ENCODE results near the gene ARHGAP10. TPM values are rescaled to one million over a fixed set of nuclear protein-coding genes. Genes with fewer than 3 reads are reported as not detected.

The ARHGAP10 gene
- total RNA-seq, 1 donor from 2014 or later, result 48.0 TPM

DNA sequence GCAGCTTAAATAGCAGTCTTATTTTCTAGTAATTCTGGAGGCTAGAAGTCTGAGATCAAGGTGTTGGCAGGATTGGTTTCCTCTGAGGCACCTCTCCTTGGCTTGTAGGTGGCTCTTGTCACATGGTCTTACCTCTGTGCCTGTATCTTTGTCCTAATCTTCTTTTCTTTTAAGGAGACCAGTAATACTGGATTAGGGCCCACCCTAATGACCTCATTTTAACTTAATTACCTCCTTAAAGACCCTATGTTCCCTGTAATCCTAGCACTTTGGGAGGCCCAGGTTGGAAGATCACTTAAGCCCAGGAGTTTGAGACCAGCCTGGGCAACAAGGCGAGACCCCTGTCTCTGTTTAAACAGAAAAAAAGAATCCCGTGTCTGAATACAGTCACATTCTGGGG is 38.9 kb downstream of the ARHGAP10 start:
- DNase-seq, result no peak

DNA sequence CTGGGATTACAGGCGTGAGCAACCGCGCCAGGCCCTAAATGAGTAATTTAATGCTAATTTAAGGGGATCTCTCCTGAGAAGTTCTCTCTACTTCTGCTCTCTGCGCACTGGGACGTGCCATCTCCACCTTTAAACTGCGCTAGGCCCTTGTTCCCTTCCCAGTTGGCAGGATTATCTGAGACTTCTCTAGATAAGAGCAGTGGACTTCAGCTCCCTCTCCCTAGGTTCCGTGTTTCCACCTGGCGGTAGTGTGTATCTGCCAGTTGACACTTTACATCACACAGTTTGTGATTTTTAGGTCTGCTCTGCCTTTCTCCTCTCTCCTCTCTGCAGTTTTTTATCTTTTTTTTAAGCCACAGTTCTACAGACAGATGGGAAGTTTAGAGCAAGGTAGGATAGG is 40.2 kb downstream of the ARHGAP10 start:
- DNase-seq, result no peak

DNA sequence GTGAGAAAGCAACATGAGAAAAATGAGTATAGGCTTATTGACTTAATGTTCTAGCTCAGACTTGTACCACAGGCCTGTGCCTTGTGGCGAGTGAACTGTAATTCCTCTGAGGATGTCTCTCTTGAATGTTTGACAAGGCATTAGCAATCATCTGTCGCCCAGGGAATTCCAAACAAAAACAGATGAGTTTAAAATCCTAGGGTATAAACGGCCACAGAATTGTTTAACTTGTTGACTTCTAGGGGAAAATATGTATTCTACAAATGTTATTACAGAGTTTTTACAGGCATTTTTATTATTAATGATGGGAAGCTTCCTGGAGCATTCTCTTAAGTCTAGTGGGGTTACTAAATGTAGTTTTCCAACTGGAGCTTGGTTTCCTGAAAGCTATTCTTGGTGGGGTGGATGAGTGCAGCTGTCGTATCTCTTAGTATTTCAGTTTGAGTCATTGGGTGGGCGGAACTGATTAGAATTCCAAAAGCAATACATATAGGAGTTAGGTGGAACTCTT is 40.6 kb downstream of the ARHGAP10 start:
- peak; percentile 80 for DNase-seq

GRCh38 chr4:147773261-147774184 is 41.6 kb downstream of the ARHGAP10 start:
- peak; percentile 44 for DNase-seq

- no peak for DNase-seq
These were observed 44.8 kb downstream of the ARHGAP10 start for GRCh38 chr4:147776716-147777115.

DNA sequence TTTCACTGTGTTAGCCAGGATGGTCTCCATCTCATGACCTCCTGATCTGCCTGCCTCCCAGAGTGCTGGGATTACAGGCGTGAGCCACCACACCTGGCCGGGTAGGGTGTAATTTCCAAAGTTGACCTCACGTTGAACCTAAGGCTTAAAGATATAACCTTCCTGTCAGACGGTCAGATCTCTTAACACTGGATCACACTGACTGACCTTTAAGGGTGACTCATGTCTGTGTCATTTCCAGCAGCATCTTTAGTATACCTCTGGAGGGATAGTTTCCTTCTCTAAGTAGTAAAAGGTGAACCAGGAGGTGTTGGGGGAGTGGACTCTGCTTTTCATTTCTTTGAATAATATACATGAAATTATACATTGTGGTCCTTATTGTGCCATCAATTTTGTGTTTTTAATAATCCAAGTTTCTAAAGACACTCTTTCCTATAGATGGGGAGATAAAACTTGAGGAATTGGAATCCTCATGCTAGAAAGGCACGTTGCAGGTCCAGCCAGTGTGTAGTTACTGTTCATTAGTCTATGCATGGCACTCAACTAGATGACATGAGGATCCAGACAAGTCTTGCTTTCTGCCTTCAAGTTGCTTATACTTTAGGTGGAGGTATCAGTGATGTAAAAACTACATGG is 45.7 kb downstream of the ARHGAP10 start:
- DNase-seq, result no peak

- DNase-seq, result no peak
These were observed 47.1 kb downstream of the ARHGAP10 start for GRCh38 chr4:147778942-147779341.

DNA sequence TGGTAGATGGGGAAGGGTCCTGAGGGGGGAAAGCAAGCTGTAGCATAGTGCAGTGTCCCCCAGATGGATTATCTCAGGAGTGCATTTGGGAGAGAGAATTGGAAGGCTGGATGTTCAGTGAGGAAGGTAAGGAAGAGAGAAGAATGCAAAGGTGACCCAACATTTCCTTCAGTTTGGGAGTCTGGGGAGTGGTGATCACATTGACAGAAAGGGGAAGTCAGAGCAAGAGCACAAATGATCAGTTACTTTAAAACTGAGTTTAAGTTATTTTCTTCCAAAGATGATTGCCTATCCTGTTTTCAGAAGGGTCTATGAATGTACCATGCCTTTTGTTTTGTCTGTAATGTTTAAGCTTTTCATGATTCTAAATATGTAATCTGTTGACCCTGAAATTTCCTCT is 47.6 kb downstream of the ARHGAP10 start:
- no peak for DNase-seq

GRCh38 chr4:147780137-147780777 is 48.4 kb downstream of the ARHGAP10 start:
- no peak for DNase-seq

GRCh38 chr4:147782087-147782781 is 50.3 kb downstream of the ARHGAP10 start:
- no peak for DNase-seq

- no peak for DNase-seq
These were observed 53.2 kb downstream of the ARHGAP10 start for GRCh38 chr4:147785129-147785528.

DNA sequence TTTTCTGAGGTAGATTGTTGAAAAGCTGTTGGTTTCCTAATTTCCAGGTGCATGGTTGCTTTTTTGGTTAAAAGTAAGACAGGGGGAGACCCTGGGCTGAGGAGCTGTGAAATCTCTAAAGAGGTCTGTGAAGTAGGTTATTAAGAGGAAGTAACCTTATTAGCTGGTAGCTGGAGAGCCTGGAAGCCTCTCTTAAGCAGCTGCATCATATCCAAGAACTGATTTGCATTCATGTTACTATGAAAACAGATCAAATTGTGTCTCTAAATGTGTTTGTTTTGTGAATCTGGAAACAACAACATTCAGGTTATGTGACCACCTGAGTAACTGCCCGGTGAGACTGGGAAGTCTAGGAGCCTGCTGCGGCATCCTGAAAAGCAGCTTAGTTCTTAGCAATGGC is 54.1 kb downstream of the ARHGAP10 start:
- peak; percentile 10 for DNase-seq

DNA sequence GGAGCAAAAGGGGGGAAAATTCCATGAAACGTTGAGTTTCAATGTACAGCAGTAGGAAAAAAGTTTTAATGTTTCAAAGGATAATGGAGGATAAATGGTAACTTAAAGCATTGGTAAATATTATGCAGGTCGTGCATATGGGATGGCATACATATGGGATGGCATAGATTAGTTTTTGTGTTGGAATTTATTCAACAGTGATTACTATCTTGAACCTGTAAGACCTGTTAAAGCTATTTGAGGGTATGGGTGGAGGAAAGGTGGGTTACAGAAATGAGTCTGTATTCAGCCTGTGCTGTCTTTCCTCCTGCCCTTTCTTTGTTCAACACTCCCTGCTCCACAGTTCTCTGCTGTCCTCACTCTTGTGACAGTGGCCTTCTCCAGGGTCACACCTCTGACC is 54.6 kb downstream of the ARHGAP10 start:
- DNase-seq, result no peak

DNA sequence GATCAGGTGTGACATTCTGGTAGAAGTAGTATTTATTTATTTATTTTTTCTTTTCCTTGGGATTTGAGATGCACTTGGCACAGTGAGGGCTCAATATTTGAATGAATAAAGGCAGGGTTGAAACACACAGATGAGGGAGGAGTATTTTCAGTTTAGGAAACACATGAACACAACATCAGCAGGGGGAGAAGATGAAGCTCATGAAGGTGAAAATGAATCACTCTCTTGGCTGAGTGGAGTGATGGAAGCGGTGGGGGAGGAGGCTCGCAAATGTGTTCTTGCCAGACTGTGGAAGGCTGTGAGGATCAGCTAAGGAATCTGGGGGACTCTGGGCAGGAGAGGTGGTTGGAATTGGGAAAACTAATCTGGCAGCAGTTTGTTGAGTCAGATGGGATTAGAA is 55.3 kb downstream of the ARHGAP10 start:
- DNase-seq, result no peak

DNA sequence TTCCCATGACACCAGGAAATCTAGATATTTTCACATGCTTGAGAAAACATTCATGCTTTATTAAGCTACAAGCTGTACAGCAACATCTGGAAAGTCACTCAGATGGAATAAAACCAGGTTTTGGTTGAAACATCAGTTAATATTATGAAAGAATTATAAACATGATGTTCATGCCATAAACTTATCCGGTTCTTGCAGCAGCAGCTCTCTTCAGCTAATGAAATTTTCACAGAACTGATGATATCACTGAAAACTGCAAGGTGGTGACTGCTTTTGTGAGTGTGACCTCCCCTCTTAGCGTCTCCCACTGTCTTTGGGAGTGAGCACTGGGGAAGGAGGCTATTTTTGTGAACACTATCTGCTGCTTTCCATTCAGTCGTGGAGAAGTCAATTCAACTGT is 56.9 kb downstream of the ARHGAP10 start:
- DNase-seq, result peak; percentile 64

DNA sequence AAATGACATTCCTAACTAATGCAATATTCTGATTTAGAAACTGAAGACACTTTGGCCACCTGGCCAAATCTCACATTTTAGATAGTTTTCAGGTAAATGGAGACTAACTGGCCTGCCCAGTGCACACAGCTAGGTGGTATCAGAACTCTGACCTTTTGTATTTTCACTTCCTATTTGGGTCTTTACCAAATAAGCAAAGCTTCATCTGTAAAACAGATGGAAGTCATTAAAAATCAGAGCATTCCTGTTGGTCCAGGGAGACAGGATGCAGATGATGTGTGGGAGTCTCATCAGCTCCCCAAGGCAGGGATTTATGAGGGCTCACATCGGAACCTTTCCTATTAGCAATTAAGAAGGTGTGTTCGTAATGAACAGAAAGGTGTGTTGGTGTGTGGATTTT is 57.7 kb downstream of the ARHGAP10 start:
- no peak for DNase-seq

DNA sequence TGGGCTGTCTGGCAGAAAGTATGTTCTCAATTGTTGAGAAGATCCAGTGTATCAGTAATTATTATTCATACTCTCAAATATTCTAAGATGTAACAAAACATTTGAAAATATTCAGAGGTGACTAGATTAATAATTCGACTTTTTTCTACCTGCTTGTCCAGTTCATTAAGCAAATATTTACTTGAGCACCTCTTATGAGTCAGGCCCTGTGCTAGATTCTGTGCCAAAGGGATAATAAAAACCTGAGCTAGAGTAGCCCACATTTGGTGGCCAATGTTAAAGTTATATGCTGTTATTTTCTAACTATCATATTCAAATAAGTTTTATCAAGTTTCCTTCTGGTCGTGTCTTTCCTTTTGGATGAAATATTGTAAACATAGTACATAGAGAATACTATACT is 58.5 kb downstream of the ARHGAP10 start:
- no peak for DNase-seq

DNA sequence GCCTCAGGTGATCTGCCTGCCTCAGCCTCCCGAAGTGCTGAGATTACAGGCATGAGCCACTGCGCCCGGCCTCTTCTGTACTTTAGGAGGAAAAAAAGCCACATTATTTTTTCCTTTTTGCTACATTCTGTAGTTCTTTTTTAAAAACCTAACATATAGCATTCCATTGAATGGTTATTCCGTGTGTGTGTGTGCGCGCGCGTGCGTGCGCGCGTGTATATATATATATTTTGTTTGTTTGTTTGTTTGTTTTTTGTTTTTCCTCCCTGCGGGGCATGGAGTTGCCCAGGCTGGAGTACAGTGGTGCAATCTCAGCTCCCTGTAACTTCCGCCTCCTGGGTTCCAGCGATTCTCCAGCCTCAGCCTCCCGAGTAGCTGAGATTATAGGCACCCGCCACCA is 59.5 kb downstream of the ARHGAP10 start:
- DNase-seq, result no peak

GRCh38 chr4:147791865-147792264 is 60.0 kb downstream of the ARHGAP10 start:
- DNase-seq, result no peak

DNA sequence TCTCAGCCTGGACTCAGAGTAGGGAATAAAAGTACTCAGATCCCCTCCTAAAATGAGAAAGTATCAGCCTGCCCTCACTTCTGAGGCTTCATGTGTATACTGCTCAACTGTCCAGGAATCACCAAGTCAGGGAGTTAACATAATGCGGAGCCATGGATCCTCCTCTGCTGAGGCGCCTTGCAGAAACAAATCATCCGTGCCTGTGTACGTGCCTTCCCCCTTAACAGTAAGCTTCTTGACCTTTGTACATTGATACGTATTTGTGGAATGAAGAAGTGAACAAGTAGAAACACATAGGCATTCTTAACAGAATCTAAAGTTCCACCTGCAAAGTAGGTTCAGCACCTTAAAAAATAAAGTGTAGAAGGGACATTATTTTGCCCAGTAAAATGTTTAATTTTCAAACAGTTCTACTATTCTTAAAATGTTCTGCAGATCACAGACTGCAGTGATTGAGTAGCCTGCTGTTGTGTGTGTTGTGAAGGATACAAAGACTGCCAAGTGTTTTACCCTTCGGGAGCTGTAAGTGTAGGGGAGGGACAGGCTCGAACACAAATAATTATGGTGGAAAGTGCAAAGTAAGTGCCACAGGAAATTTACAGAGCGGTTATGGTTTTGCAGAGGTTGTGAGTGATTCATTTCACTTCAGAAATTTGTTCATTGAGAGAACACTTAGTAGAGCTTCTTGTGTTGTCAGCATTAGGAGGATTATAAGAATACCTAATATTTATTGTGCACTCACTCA is 61.9 kb downstream of the ARHGAP10 start:
- DNase-seq, result no peak

DNA sequence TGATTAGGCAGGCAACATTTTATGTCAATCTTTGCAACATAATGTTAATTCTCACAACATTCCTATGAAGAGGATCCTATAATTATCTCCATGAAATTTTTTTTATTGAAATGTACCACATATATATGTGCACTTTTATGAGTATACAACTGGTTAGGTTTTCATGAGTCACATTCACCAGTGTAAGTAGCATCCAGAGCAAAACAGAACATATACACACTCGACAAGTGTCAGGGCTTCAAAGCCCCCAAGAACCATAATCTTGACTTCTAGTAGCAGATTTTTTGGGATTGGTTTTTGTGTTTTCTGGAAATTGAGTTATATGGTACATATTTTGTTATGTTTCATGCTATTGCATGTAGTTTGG is 62.4 kb downstream of the ARHGAP10 start:
- DNase-seq, result no peak
